ENCODE measurements around the gene HDAC3.

GRCh38 chr5:141633871-141634561 lies 2.6 kb downstream of the HDAC3 start:
- no peak for TF ChIP-seq POLR2A (IDR thresholded peaks at IDR 0.05; ENCODE audit: low read depth, low read length)
- TF ChIP-seq POLR2AphosphoS5 (IDR thresholded peaks at IDR 0.05; ENCODE audit: low read depth, low read length): no peak
- TF ChIP-seq TAF1 (IDR thresholded peaks at IDR 0.05; ENCODE audit: low read depth, low read length): no peak
